ENCODE data around the gene FOXP3. TPM values are rescaled to one million over a fixed set of nuclear protein-coding genes. Genes with fewer than 3 reads are reported as not detected.

Gene FOXP3
- total RNA-seq (2021; ENCODE audit: unreplicated experiment) (0.15 TPM), Bru-seq, nascent RNA (percentile 18 among the genes with signal in this experiment), BruChase-seq, experiment 1, labeled RNA remaining after a 6-hour chase (percentile 13 among the genes with signal in this experiment), BruChase-seq, experiment 2, labeled RNA remaining after a 2-hour chase (percentile 12 among the genes with signal in this experiment)
- 0.19 and 0.21 TPM in 2 replicates for polyA plus RNA-seq (2012)
- long read RNA-seq: 0 reads

DNA sequence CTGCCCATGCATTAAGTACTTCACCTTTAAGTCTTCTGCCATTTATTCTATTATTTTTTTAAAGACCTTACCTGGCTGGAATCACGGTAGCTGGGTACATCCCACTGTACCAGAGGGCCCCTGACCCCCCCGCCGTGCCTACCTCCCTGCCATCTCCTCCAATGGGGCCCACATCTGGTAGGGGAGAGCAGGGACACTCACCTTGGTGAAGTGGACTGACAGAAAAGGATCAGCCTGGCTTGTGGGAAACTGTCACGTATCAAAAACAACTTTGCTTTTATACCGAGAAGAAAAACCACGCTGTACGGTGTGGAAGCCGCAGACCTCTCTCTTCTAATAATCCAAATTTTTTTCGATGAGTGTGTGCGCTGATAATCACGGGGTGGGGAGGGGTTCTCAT is at the start of gene FOXP3:
Gene FOXP3, minus strand, starts transcription at position 251 of the 400 bp plus-strand sequence. CDS start 6,205 bp downstream, outside the sequence.
- intact Hi-C loops (cut with micrococcal nuclease): no loop called here

More for the DNA sequence above, at the start of gene FOXP3:
- Histone ChIP-seq H3K4me3 (replicated peaks in 1 of 2; ENCODE audit: low read depth in 1 of 2, low read length in 2 of 2) (no peak within 1 kb of the TSS), H3K9me2 (ENCODE audit: insufficient read depth) (no peaks in the 10 kb centered on the region), H3K27me3 (ENCODE audit: insufficient read depth, low read length) (no peaks in the 10 kb centered on the region), H3K36me3 (ENCODE audit: control insufficient read depth in 1 of 2, insufficient read depth in 2 of 2, low read length in 2 of 2) (no peaks in the 10 kb centered on the region), H3K27ac (ENCODE audit: low read depth, low read length) (no peak within 1 kb of the TSS), H3K4me2 (ENCODE audit: low read length) (no peak within 1 kb of the TSS), H3K9ac (ENCODE audit: low read length) (no peak within 1 kb of the TSS), H4K20me1 (ENCODE audit: insufficient read depth) (no peaks in the 10 kb centered on the region), H3K4me1 (ENCODE audit: control insufficient read depth in 1 of 2, insufficient read depth in 2 of 2, low read length in 2 of 2) (peaks cover 0 to 6% of the 10 kb centered on the region in 2 experiments; a peak in 1 of 4 replicates), H3K79me2 (ENCODE audit: insufficient read depth, low read length) (no peaks in the 10 kb centered on the region), H3K9me3 (ENCODE audit: control insufficient read depth in 1 of 2, insufficient read depth in 1 of 2, low read depth in 1 of 2, low read length in 2 of 2) (no peaks in the 10 kb centered on the region), H2AFZ (ENCODE audit: low read depth, low read length, poor library complexity, severe bottlenecking) (no peak within 1 kb of the TSS)
- ATAC-seq: no peak
- no peak for TF ChIP-seq ZNF274 (IDR thresholded peaks at IDR 0.05; ENCODE audit: low read depth, low read length)
- TF ChIP-seq POLR2A (IDR thresholded peaks at IDR 0.05; ENCODE audit: borderline replicate concordance, extremely low read depth, insufficient read depth, insufficient read length): no peak
- no peak for TF ChIP-seq SP1 (IDR thresholded peaks at IDR 0.05; ENCODE audit: low read depth)
- TF ChIP-seq CBX3 (IDR thresholded peaks at IDR 0.05; ENCODE audit: low read depth): no peak
- TF ChIP-seq EGR1 (IDR thresholded peaks at IDR 0.05; ENCODE audit: low read depth): no peak
- TF ChIP-seq POLR2AphosphoS5 (IDR thresholded peaks at IDR 0.05; ENCODE audit: low read depth, low read length): no peak
- TF ChIP-seq TCF7L2 (IDR thresholded peaks at IDR 0.05; ENCODE audit: borderline replicate concordance, extremely low read depth, insufficient read depth, insufficient read length): no peak
- TF ChIP-seq, protein P1, sequence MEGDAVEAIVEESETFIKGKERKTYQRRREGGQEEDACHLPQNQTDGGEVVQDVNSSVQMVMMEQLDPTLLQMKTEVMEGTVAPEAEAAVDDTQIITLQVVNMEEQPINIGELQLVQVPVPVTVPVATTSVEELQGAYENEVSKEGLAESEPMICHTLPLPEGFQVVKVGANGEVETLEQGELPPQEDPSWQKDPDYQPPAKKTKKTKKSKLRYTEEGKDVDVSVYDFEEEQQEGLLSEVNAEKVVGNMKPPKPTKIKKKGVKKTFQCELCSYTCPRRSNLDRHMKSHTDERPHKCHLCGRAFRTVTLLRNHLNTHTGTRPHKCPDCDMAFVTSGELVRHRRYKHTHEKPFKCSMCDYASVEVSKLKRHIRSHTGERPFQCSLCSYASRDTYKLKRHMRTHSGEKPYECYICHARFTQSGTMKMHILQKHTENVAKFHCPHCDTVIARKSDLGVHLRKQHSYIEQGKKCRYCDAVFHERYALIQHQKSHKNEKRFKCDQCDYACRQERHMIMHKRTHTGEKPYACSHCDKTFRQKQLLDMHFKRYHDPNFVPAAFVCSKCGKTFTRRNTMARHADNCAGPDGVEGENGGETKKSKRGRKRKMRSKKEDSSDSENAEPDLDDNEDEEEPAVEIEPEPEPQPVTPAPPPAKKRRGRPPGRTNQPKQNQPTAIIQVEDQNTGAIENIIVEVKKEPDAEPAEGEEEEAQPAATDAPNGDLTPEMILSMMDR (IDR thresholded peaks at IDR 0.05 in 2 of 3, conservative IDR thresholded peaks at IDR 0.05 in 1 of 3; ENCODE audit: borderline replicate concordance in 1 of 3, insufficient read depth in 1 of 3, low read depth in 2 of 3, low read length in 2 of 3): no peak
- TF ChIP-seq ELF1 (IDR thresholded peaks at IDR 0.05; ENCODE audit: borderline replicate concordance, low read depth): no peak
- TF ChIP-seq, protein P2, sequence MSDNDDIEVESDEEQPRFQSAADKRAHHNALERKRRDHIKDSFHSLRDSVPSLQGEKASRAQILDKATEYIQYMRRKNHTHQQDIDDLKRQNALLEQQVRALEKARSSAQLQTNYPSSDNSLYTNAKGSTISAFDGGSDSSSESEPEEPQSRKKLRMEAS (IDR thresholded peaks at IDR 0.05): no peak
- no peak for TF ChIP-seq ZFX (IDR thresholded peaks at IDR 0.05)
- TF ChIP-seq, protein P3, sequence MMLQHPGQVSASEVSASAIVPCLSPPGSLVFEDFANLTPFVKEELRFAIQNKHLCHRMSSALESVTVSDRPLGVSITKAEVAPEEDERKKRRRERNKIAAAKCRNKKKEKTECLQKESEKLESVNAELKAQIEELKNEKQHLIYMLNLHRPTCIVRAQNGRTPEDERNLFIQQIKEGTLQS (IDR thresholded peaks at IDR 0.05): no peak
- BruUV-seq (replicated peaks): no TSS peak
- ChIA-PET CTCF (no interaction called here), POLR2A (no interaction called here), RAD21 (ENCODE audit: low non-redundant PET in 1 of 2, low total read pairs in 2 of 2, uncharacterized antibody in 2 of 2, unreplicated experiment in 2 of 2) (no interaction called here)
- no peak for DNase-seq (ENCODE audit: low read depth, low spot score)

All from HCT116 (cell line).